ENCODE results near the gene CUX1. TPM values are rescaled to one million over a fixed set of nuclear protein-coding genes. Genes with fewer than 3 reads are reported as not detected.
A peak's percentile ranks its signal among the peaks of the same experiment; 100 is the strongest.

Gene CUX1
- total RNA-seq, 3 donors from 2014 or later, result 85.2 to 167 (median 120) TPM

DNA sequence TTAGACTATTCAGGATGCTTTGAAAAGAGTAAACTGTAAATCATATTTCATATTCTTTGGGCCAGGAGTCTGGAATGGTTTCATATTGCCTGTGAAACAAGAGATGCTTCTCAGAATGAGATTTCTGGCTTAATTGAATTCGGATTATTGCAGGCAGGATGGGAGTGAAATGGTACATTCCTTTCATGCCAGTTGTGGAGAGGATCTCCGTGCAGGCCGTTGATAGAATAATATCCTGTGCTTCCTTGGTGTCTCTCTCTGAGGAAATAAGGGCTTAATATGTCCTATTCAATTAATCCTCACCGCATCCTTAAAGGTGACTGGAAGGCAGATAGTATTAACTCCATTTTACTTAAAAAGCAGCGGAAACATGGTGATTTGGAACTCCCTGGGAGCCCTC is 56.6 kb downstream of the CUX1 start:
- Histone ChIP-seq H3K4me3 (no peak overlapping the region), H3K36me3 (ENCODE audit: low read depth) (no peaks in the 10 kb centered on the region), H3K4me1 (ENCODE audit: low read depth) (peaks cover 30% of the 10 kb centered on the region), H3K9me3 (no peaks in the 10 kb centered on the region)
- ATAC-seq (no peak), DNase-seq (no peak)
- intact Hi-C loops (cut with DNase I, micrococcal nuclease), result no loop called here
- TF ChIP-seq, protein P1, sequence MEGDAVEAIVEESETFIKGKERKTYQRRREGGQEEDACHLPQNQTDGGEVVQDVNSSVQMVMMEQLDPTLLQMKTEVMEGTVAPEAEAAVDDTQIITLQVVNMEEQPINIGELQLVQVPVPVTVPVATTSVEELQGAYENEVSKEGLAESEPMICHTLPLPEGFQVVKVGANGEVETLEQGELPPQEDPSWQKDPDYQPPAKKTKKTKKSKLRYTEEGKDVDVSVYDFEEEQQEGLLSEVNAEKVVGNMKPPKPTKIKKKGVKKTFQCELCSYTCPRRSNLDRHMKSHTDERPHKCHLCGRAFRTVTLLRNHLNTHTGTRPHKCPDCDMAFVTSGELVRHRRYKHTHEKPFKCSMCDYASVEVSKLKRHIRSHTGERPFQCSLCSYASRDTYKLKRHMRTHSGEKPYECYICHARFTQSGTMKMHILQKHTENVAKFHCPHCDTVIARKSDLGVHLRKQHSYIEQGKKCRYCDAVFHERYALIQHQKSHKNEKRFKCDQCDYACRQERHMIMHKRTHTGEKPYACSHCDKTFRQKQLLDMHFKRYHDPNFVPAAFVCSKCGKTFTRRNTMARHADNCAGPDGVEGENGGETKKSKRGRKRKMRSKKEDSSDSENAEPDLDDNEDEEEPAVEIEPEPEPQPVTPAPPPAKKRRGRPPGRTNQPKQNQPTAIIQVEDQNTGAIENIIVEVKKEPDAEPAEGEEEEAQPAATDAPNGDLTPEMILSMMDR (IDR thresholded peaks at IDR 0.05), result no peak

DNA sequence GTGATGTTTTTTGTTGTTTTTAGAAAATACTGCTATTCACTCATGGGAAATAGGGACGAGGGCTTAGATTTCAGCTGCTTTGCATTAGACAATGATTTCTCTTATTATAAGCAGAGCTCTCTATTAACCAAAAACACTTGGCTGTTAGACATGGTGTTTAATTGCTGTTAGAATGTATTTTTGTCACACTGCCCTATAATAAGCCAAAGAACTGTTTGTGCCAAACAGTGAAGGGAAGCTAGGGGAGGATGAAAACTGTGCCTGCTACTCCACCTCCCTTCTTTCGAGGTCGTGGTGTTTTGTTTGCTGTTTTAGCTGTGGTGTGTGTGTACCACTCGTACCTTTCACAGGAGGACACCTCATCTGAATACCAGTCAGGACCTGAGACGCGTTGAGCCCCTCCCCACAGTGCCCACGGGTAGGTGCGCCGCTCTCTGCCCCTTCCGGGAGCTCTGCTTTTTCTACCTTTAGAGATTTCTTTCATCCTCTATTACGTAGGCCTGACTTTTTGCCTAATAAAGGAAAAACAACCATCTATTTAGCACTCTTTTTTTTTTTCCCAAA is 57.9 kb downstream of the CUX1 start:
- TF ChIP-seq, protein P1 (IDR thresholded peaks at IDR 0.05), result no peak
- no peak for DNase-seq
- Histone ChIP-seq H3K9me3 (no peaks in the 10 kb centered on the region), H3K36me3 (ENCODE audit: low read depth) (no peaks in the 10 kb centered on the region), H3K4me1 (ENCODE audit: low read depth) (peaks cover 20% of the 10 kb centered on the region), H3K4me3 (no peak overlapping the region)
- intact Hi-C loops (cut with DNase I, micrococcal nuclease), result no loop called here
- no peak for ATAC-seq

DNA sequence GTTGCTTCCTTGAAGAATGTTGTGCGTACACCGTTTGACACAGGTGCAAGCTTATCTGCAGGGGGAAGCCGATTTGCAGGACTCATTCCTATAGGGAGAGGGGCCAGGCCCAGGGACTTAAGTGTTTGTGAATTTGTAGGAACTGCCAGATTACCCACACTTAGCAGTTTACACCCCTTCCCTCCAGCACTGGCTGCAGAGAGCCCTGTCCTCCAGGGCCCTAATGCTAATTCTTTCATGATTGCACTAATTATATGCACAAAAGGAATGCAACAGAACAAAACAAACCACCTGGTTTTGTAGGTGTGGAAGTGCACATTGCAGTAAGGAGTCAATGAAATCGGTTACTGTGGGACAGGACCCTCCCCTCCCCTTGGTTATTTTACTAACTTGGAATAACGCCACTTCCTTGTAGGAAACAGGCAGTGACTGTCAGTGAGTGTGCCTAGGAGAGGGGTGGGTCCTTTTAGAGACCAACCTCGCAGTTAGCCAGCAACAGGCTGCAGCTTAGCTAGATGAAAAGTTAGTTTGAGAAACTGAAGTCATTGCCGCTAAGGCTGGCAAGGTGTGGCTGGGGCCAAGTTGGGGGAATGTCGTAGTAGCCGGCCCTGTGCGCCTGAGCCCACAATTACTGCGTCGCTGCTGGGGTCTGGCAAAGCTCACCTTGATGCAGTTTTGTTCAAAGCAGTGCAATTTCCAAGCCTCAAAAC is 60.6 kb downstream of the CUX1 start:
- intact Hi-C loops (cut with DNase I, micrococcal nuclease), result no loop called here
- H3K4me1 ChIP-seq (ENCODE audit: low read depth), result peaks cover 38% of the 10 kb centered on the region
- no peak overlapping the region for H3K4me3 ChIP-seq
- no peaks in the 10 kb centered on the region for H3K9me3 ChIP-seq
- DNase-seq (peak in 2 of 3 donors; percentile 52 to 63), ATAC-seq (peak; percentile 65)
- no peaks in the 10 kb centered on the region for H3K36me3 ChIP-seq (ENCODE audit: low read depth)
- TF ChIP-seq, protein P1 (IDR thresholded peaks at IDR 0.05), result no peak

DNA sequence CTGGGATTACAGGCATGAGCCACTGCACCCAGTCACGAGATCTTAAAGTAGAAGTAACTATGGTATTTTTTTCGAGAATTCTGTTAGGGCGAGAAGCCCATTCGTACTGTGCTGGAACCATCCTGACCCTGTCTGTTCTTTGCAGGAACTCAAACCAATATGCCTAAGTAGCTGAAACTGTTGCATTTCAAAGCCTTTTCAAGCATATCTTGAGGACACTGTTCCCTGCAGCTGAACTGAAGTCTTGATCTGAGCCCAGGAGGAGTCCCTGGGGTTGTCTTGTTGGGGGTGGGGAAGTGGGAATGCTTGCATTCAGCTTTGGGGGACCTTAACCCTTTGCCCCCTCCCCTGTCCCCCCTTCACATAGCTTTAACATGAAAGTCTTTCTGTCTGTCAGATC is 61.5 kb downstream of the CUX1 start:
- ATAC-seq, result no peak
- TF ChIP-seq, protein P1 (IDR thresholded peaks at IDR 0.05), result no peak
- Histone ChIP-seq H3K4me1 (ENCODE audit: low read depth) (peaks cover 44% of the 10 kb centered on the region), H3K36me3 (ENCODE audit: low read depth) (no peaks in the 10 kb centered on the region), H3K9me3 (no peaks in the 10 kb centered on the region), H3K4me3 (no peak overlapping the region)
- no peak for DNase-seq
- intact Hi-C loops (cut with DNase I, micrococcal nuclease), result no loop called here

DNA sequence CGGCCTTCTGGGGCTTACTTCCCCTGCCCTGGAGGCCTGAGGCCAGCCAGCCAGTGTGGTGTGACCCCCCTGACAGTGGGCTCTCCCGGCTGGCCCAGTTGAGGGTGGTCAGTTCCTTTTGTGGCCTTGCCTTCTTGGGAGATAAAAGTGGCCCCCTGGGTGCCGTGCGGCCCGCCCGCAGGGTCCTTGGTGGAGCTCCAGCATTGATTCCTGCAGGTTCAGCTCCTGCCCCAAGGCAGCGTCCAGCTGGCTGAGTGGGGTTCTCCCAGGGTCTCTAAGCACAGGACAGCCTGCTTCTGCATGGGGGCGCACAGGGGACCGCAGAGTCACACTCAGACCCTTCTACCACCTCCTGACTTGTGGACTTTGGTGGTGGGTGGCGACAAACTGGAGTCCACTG is 62.1 kb downstream of the CUX1 start:
- Histone ChIP-seq H3K4me3 (no peak overlapping the region), H3K36me3 (ENCODE audit: low read depth) (no peaks in the 10 kb centered on the region), H3K4me1 (ENCODE audit: low read depth) (peaks cover 48% of the 10 kb centered on the region), H3K9me3 (no peaks in the 10 kb centered on the region)
- TF ChIP-seq, protein P1 (IDR thresholded peaks at IDR 0.05), result no peak
- DNase-seq, result no peak
- intact Hi-C loops (cut with DNase I, micrococcal nuclease), result no loop called here
- no peak for ATAC-seq

Measured in mucosa of descending colon (tissue), 3 donors.